ENCODE results near the gene LTA4H.

The LTA4H gene

GRCh38 chr12:96064966-96065365, 29.6 kb upstream of the LTA4H start:
- no peak for TF ChIP-seq CTCF (IDR thresholded peaks at IDR 0.05; ENCODE audit: low read depth, low read length)
- H3K4me3 ChIP-seq (ENCODE audit: low read depth, low read length): no peak overlapping the region
- in situ Hi-C loops (cut with HindIII; ENCODE audit: low sequenced_read_pairs): no loop called here
- DNase-seq (ENCODE audit: low read depth, low spot score): no peak

- TF ChIP-seq CTCF (IDR thresholded peaks at IDR 0.05; ENCODE audit: low read depth, low read length): no peak
- no peak overlapping the region for H3K4me3 ChIP-seq (ENCODE audit: low read depth, low read length)
- DNase-seq (ENCODE audit: low read depth, low spot score): no peak
- in situ Hi-C loops (cut with HindIII; ENCODE audit: low sequenced_read_pairs): no loop called here
These were observed 28.9 kb upstream of the LTA4H start for GRCh38 chr12:96064271-96064670.

GRCh38 chr12:96063046-96063445, 27.7 kb upstream of the LTA4H start:
- peak; percentile 10 for TF ChIP-seq CTCF (IDR thresholded peaks at IDR 0.05; ENCODE audit: low read depth, low read length)
- peak; percentile 39 for DNase-seq (ENCODE audit: low read depth, low spot score)
- in situ Hi-C loops (cut with HindIII; ENCODE audit: low sequenced_read_pairs): no loop called here
- H3K4me3 ChIP-seq (ENCODE audit: low read depth, low read length): no peak overlapping the region

GRCh38 chr12:96061864-96062453, 26.6 kb upstream of the LTA4H start:
- DNase-seq (ENCODE audit: low read depth, low spot score): peak; percentile 83
- in situ Hi-C loops (cut with HindIII; ENCODE audit: low sequenced_read_pairs): no loop called here
- TF ChIP-seq CTCF (IDR thresholded peaks at IDR 0.05; ENCODE audit: low read depth, low read length): peak; percentile 81
- H3K4me3 ChIP-seq (ENCODE audit: low read depth, low read length): no peak overlapping the region

GRCh38 chr12:96061323-96061722, 25.9 kb upstream of the LTA4H start:
- no peak overlapping the region for H3K4me3 ChIP-seq (ENCODE audit: low read depth, low read length)
- no peak for DNase-seq (ENCODE audit: low read depth, low spot score)
- no peak for TF ChIP-seq CTCF (IDR thresholded peaks at IDR 0.05; ENCODE audit: low read depth, low read length)
- in situ Hi-C loops (cut with HindIII; ENCODE audit: low sequenced_read_pairs): no loop called here

- TF ChIP-seq CTCF (IDR thresholded peaks at IDR 0.05; ENCODE audit: low read depth, low read length): no peak
- H3K4me3 ChIP-seq (ENCODE audit: low read depth, low read length): no peak overlapping the region
- DNase-seq (ENCODE audit: low read depth, low spot score): no peak
- in situ Hi-C loops (cut with HindIII; ENCODE audit: low sequenced_read_pairs): no loop called here
These were observed 24.7 kb upstream of the LTA4H start for GRCh38 chr12:96060041-96060440.
